Calu3 (cell line): ENCODE data around the gene TSHZ2. TPM values are rescaled to one million over a fixed set of nuclear protein-coding genes. Genes with fewer than 3 reads are reported as not detected.
"Not testable (repeated sequence)": the region's sequence is repeated elsewhere in the genome, so short reads cannot be mapped to it uniquely, and the experiment has no call there.

Experiments
- BruUV-seq: library from RNA; stranded (reverse); fragments of 400-500 nt; replicated peaks from 2 replicates; lab custom pipeline; 2021; lab: Mats Ljungman, UMichigan
- CTCF ChIA-PET: fragments of 300-600 bp; sonication (Branson Sonifier 250); formaldehyde crosslinking; loops from one replicate; lab custom pipeline; 2022; ENCODE audit warnings: antibody characterized with exemption; lab: Charles Lee
- DNase-seq: peaks from one replicate; pipeline ENCODE4 v3.0.0; 2022
- H3K27ac Mint-ChIP-seq: one replicate; pipeline ENCODE4 v1.8.0; 2022; ENCODE audit warnings: mixed read lengths; ENCODE audit not compliant: unreplicated experiment
- H3K27me3 Mint-ChIP-seq: one replicate; pipeline ENCODE4 v1.8.0; 2022; ENCODE audit warnings: mixed read lengths; ENCODE audit not compliant: unreplicated experiment
- H3K36me3 Mint-ChIP-seq: one replicate; pipeline ENCODE4 v1.8.0; 2022; ENCODE audit warnings: mild to moderate bottlenecking, moderate library complexity, mixed read lengths; ENCODE audit not compliant: insufficient read depth, unreplicated experiment
- H3K4me1 Mint-ChIP-seq: one replicate; pipeline ENCODE4 v1.8.0; 2022; ENCODE audit warnings: mild to moderate bottlenecking, low read depth, mixed read lengths; ENCODE audit not compliant: unreplicated experiment
- H3K4me3 Mint-ChIP-seq: one replicate; pipeline ENCODE4 v1.8.0; 2022; ENCODE audit warnings: mild to moderate bottlenecking, low read depth, moderate library complexity, mixed read lengths; ENCODE audit not compliant: unreplicated experiment
- H3K9me3 Mint-ChIP-seq: one replicate; pipeline ENCODE4 v1.8.0; 2022; ENCODE audit warnings: low read depth, mixed read lengths; ENCODE audit not compliant: unreplicated experiment
- intact Hi-C: fragments of 100-400 bp; cut with micrococcal nuclease; formaldehyde crosslinking; loops from one replicate; pipeline ENCODE4 v1.10.0; 2022; ENCODE audit not compliant: unreplicated experiment
- total RNA-seq: library from RNA; stranded (reverse); gene quantifications from 2 replicates; pipeline ENCODE4 v1.2.3, GENCODE V29; 2022
- TF ChIP-seq, protein P1 (sequence below): fragments of 200-600 bp; IDR thresholded peaks from one replicate; pipeline ENCODE4 v1.8.0; 2022; ENCODE audit warnings: antibody characterized with exemption; ENCODE audit not compliant: unreplicated experiment

TSHZ2 gene
- total RNA-seq, 1 experiment from 2014 or later = not detected

GRCh38 chr20:53413186-53413631 is 441.1 kb downstream of the TSHZ2 start:
- intact Hi-C loops = loop anchor here (1.0 to 10.0 kb wide), 3 partner anchors 134 to 652 kb away; no protein-coding TSS in a partner anchor
- Mint-ChIP-seq H3K4me3 (no peak overlapping the region), H3K36me3 (no peaks in the 10 kb centered on the region), H3K27ac (no peak overlapping the region), H3K4me1 (no peaks in the 10 kb centered on the region), H3K9me3 (no peaks in the 10 kb centered on the region), H3K27me3 (peaks cover 53% of the 10 kb centered on the region)
- TF ChIP-seq, protein P1, sequence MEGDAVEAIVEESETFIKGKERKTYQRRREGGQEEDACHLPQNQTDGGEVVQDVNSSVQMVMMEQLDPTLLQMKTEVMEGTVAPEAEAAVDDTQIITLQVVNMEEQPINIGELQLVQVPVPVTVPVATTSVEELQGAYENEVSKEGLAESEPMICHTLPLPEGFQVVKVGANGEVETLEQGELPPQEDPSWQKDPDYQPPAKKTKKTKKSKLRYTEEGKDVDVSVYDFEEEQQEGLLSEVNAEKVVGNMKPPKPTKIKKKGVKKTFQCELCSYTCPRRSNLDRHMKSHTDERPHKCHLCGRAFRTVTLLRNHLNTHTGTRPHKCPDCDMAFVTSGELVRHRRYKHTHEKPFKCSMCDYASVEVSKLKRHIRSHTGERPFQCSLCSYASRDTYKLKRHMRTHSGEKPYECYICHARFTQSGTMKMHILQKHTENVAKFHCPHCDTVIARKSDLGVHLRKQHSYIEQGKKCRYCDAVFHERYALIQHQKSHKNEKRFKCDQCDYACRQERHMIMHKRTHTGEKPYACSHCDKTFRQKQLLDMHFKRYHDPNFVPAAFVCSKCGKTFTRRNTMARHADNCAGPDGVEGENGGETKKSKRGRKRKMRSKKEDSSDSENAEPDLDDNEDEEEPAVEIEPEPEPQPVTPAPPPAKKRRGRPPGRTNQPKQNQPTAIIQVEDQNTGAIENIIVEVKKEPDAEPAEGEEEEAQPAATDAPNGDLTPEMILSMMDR = peak; percentile 54
- no TSS peak for BruUV-seq
- peak; percentile 74 for DNase-seq
- CTCF ChIA-PET = interaction anchor here (1.0 to 2.5 kb wide), 2 partner anchors 135 to 648 kb away, joined by 3 to 23 read pairs; no protein-coding TSS in a partner anchor

- H3K4me1 Mint-ChIP-seq, BruUV-seq, H3K27ac Mint-ChIP-seq, H3K4me3 Mint-ChIP-seq, H3K9me3 Mint-ChIP-seq, H3K36me3 Mint-ChIP-seq, DNase-seq: not testable (repeated sequence)
- H3K27me3 Mint-ChIP-seq = peaks cover 54% of the 10 kb centered on the region
- intact Hi-C loops = loop anchor here (1.0 to 10.0 kb wide), 3 partner anchors 133 to 651 kb away; no protein-coding TSS in a partner anchor
- CTCF ChIA-PET = interaction anchor here (2.5 kb wide), 1 partner anchor 134 kb away, joined by 23 read pairs; no protein-coding TSS in a partner anchor
Observed at GRCh38 chr20:53413845-53414244, 441.7 kb downstream of the TSHZ2 start.

DNA sequence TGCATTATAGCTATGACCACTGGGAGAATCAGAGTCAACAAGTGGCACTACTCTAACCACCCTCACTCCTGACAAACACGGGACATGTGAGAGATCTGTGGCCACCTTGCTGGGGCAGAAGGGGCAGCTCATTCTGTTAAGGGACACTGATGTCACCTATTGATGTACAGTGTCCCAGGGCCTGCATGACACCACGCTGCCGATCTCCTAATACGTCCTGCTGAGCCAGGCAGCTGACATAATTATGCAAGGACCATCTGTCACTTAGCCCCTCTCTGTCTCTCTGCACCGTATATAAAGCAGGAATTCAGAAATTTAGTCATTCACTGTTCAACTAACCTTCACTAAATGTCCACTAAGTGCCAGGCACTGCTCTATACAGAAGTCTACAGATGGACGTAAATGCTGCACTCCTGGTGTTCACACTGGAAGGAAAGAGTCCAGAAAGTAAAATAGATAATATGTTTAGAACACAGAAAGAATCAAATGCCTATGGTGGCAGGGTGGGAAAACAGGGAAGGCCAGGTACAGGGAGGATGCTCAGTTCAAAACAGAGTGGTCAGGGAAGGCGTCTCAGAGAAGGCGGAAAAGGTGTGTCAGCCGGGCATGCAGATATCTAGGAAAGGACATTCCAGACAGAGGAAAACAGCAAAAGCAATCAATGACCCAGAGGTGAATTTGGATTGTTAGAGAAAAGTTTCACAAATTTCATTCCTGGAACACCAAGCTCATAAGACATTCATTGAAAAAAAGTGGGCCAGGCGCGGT is 447.7 kb downstream of the TSHZ2 start:
- Mint-ChIP-seq H3K9me3 (peaks cover 3% of the 10 kb centered on the region), H3K4me3 (no peak overlapping the region), H3K27ac (no peak overlapping the region), H3K27me3 (peaks cover 60% of the 10 kb centered on the region), H3K36me3 (no peaks in the 10 kb centered on the region), H3K4me1 (no peaks in the 10 kb centered on the region)
- intact Hi-C loops = loop anchor here (10.0 kb wide), 1 partner anchor 645 kb away; no protein-coding TSS in a partner anchor
- no peak for DNase-seq
- BruUV-seq = no TSS peak
- TF ChIP-seq, protein P1 = no peak
- CTCF ChIA-PET = interaction anchor here (0.5 kb wide), 1 partner anchor 78 kb away, joined by 6 read pairs; no protein-coding TSS in a partner anchor

DNA sequence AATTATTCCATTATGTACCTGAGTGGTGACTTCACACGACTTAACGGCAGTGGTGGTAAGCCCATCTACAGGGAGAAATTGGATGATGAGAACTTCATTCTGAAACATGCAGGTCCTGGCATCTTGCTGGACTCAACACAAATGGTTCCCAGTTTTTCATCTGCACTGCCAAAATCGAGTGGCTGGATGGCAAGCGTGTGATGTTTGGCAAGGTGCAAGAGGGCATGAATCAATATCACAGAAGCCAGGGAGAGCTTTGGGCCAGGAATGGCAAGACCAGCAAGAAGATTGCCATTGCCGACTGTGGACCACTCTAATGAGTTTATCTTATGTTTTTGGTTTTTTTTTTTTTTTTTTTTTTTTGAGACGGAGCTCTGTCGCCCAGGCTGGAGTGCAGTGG is 449.2 kb downstream of the TSHZ2 start:
- CTCF ChIA-PET = no interaction called here
- Mint-ChIP-seq H3K27me3 (peaks cover 54% of the 10 kb centered on the region), H3K4me1 (no peaks in the 10 kb centered on the region), H3K4me3 (no peak overlapping the region), H3K9me3 (peaks cover 3% of the 10 kb centered on the region), H3K36me3 (no peaks in the 10 kb centered on the region), H3K27ac (no peak overlapping the region)
- intact Hi-C loops = no loop called here
- no TSS peak for BruUV-seq
- no peak for DNase-seq
- TF ChIP-seq, protein P1 = no peak
